Stimulated activated CD8-positive, alpha-beta memory T cell treated with anti-CD3 and anti-CD28 coated beads, Interleukin-7, amount 100 ng/mL, for 24 hours (primary cell): Measurements from ENCODE around the gene TLE4.

Source experiments
- DNase-seq: peaks from one replicate; pipeline ENCODE4 v3.0.0-alpha.2; 2020; ENCODE audit warnings: low read depth

The TLE4 gene

GRCh38 chr9:79664375-79664831 is 92.6 kb downstream of the TLE4 start:
- no peak for DNase-seq

GRCh38 chr9:79665369-79665768 is 93.6 kb downstream of the TLE4 start:
- DNase-seq: no peak

- no peak for DNase-seq
Measured at GRCh38 chr9:79665931-79666330, 94.2 kb downstream of the TLE4 start.

GRCh38 chr9:79667120-79667519 is 95.4 kb downstream of the TLE4 start:
- no peak for DNase-seq

GRCh38 chr9:79667817-79668436 is 96.2 kb downstream of the TLE4 start:
- DNase-seq: no peak

- DNase-seq: no peak
Measured at GRCh38 chr9:79668956-79669355, 97.2 kb downstream of the TLE4 start.

GRCh38 chr9:79670269-79670961 is 98.7 kb downstream of the TLE4 start:
- no peak for DNase-seq

GRCh38 chr9:79671558-79671957 is 99.8 kb downstream of the TLE4 start:
- no peak for DNase-seq

- DNase-seq: no peak
Measured at GRCh38 chr9:79672236-79672635, 100.5 kb downstream of the TLE4 start.

GRCh38 chr9:79672891-79673290 is 101.1 kb downstream of the TLE4 start:
- DNase-seq: no peak

GRCh38 chr9:79673614-79674013 is 101.8 kb downstream of the TLE4 start:
- DNase-seq: no peak

GRCh38 chr9:79674052-79674777 is 102.5 kb downstream of the TLE4 start:
- DNase-seq: no peak

- no peak for DNase-seq
Measured at GRCh38 chr9:79681576-79681975, 109.8 kb downstream of the TLE4 start.

GRCh38 chr9:79682076-79682736 is 110.4 kb downstream of the TLE4 start:
- no peak for DNase-seq

- DNase-seq: no peak
Measured at GRCh38 chr9:79684059-79684458, 112.3 kb downstream of the TLE4 start.

- DNase-seq: no peak
Measured at GRCh38 chr9:79684711-79685575, 113.2 kb downstream of the TLE4 start.

- DNase-seq: no peak
Measured at GRCh38 chr9:79685577-79685976, 113.8 kb downstream of the TLE4 start.

GRCh38 chr9:79686381-79687130 is 114.8 kb downstream of the TLE4 start:
- DNase-seq: no peak

- no peak for DNase-seq
Measured at GRCh38 chr9:79687131-79687447, 115.3 kb downstream of the TLE4 start.

GRCh38 chr9:79688363-79688762 is 116.6 kb downstream of the TLE4 start:
- DNase-seq: no peak

- no peak for DNase-seq
Measured at GRCh38 chr9:79689576-79689975, 117.8 kb downstream of the TLE4 start.
